Globus pallidus (tissue), 1 donor: Measurements from ENCODE around the gene MAPKAPK3.

Source experiments
- DNase-seq: peaks from one replicate; pipeline ENCODE4 v3.0.0-alpha.2; 2015; ENCODE audit warnings: low spot score

MAPKAPK3 gene

GRCh38 chr3:50689558-50689957 lies 72.6 kb downstream of the MAPKAPK3 start:
- DNase-seq, result no peak

GRCh38 chr3:50695031-50695430 lies 78.1 kb downstream of the MAPKAPK3 start:
- DNase-seq, result no peak

GRCh38 chr3:50696276-50696675 lies 79.3 kb downstream of the MAPKAPK3 start:
- no peak for DNase-seq

- no peak for DNase-seq
Measured at GRCh38 chr3:50698269-50698668, 81.3 kb downstream of the MAPKAPK3 start.
